Thoracic aorta (tissue), 2 donors: ENCODE results near the gene AKAP6. TPM values are rescaled to one million over a fixed set of nuclear protein-coding genes. Genes with fewer than 3 reads are reported as not detected.

Experiments used
- ATAC-seq: fragments of 150-250 bp; one replicate; pipeline ENCODE4 v1.8.0; 2017; ENCODE audit warnings: low read depth; ENCODE audit not compliant: insufficient number of reproducible peaks, low FRiP score
- DNase-seq: peaks from one replicate; pipeline ENCODE4 v3.0.0-alpha.2; 2020; ENCODE audit warnings: low spot score
- H3K27ac ChIP-seq, 2 donors: fragments of 200-600 bp; sonication (generic); 1 replicate in 1 of 2; 2 replicates in 1 of 2; pipeline ENCODE4 v1.5.1; 2016; ENCODE audit warnings: mild to moderate bottlenecking in 2 of 2, moderate library complexity in 2 of 2
- H3K27me3 ChIP-seq: fragments of 200-600 bp; sonication (generic); replicated peaks from 2 replicates; pipeline ENCODE4 v1.6.0; 2016; ENCODE audit warnings: mild to moderate bottlenecking; ENCODE audit not compliant: insufficient read depth
- H3K36me3 ChIP-seq: fragments of 200-600 bp; sonication (generic); one replicate; pipeline ENCODE4 v1.5.1; 2016
- H3K4me1 ChIP-seq, 2 donors: fragments of 200-600 bp; sonication (generic); 1 replicate in 1 of 2; 2 replicates in 1 of 2; pipeline versions ENCODE4 v1.5.1 to v1.6.0; 2016; ENCODE audit warnings: low read depth in 2 of 2, mild to moderate bottlenecking in 1 of 2; ENCODE audit not compliant: control insufficient read depth in 1 of 2
- H3K4me3 ChIP-seq: fragments of 200-600 bp; sonication (generic); 2 replicates; pipeline ENCODE4 v1.5.1; 2016; ENCODE audit warnings: mild to moderate bottlenecking
- H3K9me3 ChIP-seq: fragments of 200-600 bp; sonication (generic); 2 replicates; pipeline ENCODE4 v1.5.1; 2016
- total RNA-seq, 2 donors: library from RNA; depleted of rRNA; stranded (reverse); fragments of >200 nt; gene quantifications; one replicate each; pipeline versions ENCODE4 v1.1.0 to v1.2.3, GENCODE V29; 2016
- TF ChIP-seq, protein P1 (sequence below): fragments of 200-600 bp; sonication (generic); IDR thresholded peaks from one replicate; pipeline ENCODE4 v1.5.1; 2019; ENCODE audit warnings: antibody characterized with exemption

AKAP6 gene
- total RNA-seq, 2 donors from 2014 or later = 78.9 to 104 TPM

DNA sequence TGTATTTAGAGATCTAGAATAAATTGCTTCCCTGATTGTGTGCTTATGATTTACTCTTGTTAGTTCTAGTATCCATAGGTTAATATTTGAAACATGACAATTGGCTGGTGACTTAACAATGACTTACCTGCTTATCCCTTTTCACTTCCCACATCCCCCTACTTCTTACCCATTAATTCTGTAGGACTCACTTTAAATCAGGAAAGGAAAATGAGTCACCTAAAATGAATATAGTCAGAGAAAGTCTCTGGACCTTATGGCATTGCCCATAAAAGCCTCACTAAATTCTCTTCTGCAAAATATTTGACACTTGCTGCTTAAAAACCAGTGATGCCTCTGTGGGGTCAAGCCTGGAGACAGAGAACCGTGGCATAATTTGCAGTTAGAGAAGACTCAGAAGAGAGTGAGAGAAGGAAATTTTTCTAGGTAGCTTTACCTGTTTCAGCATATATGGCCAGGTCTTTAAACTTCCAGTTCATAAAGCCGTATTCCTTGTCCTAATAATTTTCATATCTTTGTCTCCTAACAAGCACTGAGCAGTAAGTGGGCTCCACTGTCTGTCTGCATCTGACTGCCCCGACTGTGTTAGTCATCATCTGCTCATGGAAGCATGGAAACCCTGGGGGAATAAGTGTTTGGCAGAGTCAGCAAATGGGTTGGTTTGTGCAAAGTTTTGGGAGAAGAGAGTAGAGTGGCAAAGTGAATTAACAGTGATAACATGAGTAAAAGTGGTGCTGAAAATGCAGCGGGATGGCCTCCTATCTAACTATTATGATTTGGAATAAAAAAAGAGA is 294.4 kb downstream of the AKAP6 start:
- Histone ChIP-seq H3K4me3 (no peak overlapping the region), H3K36me3 (no peaks in the 10 kb centered on the region), H3K9me3 (no peaks in the 10 kb centered on the region), H3K27ac (no peak overlapping the region), H3K27me3 (no peaks in the 10 kb centered on the region), H3K4me1 (peaks cover 4 to 37% of the 10 kb centered on the region in 2 donors)
- TF ChIP-seq, protein P1, sequence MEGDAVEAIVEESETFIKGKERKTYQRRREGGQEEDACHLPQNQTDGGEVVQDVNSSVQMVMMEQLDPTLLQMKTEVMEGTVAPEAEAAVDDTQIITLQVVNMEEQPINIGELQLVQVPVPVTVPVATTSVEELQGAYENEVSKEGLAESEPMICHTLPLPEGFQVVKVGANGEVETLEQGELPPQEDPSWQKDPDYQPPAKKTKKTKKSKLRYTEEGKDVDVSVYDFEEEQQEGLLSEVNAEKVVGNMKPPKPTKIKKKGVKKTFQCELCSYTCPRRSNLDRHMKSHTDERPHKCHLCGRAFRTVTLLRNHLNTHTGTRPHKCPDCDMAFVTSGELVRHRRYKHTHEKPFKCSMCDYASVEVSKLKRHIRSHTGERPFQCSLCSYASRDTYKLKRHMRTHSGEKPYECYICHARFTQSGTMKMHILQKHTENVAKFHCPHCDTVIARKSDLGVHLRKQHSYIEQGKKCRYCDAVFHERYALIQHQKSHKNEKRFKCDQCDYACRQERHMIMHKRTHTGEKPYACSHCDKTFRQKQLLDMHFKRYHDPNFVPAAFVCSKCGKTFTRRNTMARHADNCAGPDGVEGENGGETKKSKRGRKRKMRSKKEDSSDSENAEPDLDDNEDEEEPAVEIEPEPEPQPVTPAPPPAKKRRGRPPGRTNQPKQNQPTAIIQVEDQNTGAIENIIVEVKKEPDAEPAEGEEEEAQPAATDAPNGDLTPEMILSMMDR = no peak
- ATAC-seq (no peak), DNase-seq (no peak)

DNA sequence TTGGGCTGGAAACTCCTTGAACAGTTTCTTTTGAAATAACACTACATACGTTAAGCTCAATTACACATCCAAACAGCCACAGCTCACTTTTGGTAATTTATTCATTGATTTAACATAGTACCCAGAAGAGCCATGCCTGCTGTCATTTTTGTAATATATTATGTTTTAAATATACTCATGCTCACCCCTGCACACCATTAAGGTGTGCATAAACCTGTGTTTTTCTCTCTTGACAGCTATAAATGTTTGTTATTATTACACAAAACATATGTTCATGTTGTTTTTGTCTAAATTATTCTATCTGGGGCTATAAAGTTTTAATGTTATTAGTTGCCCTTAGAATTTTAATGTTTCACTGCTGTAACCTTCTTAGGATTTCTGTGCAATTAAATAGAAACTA is 296.1 kb downstream of the AKAP6 start:
- no peaks in the 10 kb centered on the region for H3K27me3 ChIP-seq
- TF ChIP-seq, protein P1 = no peak
- peaks cover 4 to 40% of the 10 kb centered on the region in 2 donors for H3K4me1 ChIP-seq
- no peak overlapping the region for H3K27ac ChIP-seq
- ATAC-seq = no peak
- no peak overlapping the region for H3K4me3 ChIP-seq
- H3K9me3 ChIP-seq = no peaks in the 10 kb centered on the region
- no peaks in the 10 kb centered on the region for H3K36me3 ChIP-seq
- no peak for DNase-seq

DNA sequence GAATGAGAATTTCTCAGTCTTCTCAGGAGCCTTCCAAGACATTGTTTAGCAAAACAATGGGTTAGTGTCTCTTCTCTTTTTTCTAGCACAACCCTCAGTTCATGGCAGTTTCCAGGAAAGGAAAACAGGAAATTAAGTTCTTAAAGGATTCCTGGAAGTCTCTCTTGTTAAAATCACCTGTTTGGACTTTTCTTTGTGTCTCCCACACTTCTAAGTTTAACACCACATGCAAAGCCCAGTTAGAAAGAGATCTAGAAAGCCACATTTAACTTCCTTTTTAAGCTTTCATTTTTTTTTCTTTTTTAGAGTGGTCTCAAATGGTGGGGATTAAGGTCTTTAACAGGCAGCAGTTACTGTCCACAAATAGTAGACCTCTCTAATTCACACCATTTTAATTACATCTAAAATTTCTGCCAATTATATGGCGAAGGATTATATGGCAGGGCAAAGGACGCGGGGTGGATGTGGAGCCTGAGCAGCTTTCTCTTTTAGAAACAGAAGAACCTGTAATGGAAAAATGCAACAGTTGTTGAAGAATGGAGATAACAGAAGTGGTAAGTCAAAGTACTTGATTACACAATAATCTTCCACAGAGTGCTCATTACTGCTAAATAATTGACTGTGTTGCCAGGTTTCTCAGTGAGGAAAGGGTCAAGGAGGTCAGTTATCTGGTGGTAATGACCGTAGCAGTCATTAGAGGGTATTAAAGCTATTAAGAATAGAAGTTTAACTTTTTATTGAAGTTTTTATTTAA is 298.6 kb downstream of the AKAP6 start:
- H3K4me1 ChIP-seq = peaks cover 0 to 23% of the 10 kb centered on the region in 2 donors
- TF ChIP-seq, protein P1 = no peak
- no peaks in the 10 kb centered on the region for H3K36me3 ChIP-seq
- no peak overlapping the region for H3K4me3 ChIP-seq
- no peak for DNase-seq
- H3K9me3 ChIP-seq = no peaks in the 10 kb centered on the region
- no peak overlapping the region for H3K27ac ChIP-seq
- H3K27me3 ChIP-seq = no peaks in the 10 kb centered on the region
- ATAC-seq = no peak

GRCh38 chr14:32629236-32629635 is 300.1 kb downstream of the AKAP6 start:
- DNase-seq (no peak), ATAC-seq (no peak)
- Histone ChIP-seq H3K4me3 (no peak overlapping the region), H3K27ac (no peak overlapping the region), H3K27me3 (no peaks in the 10 kb centered on the region), H3K36me3 (no peaks in the 10 kb centered on the region), H3K9me3 (no peaks in the 10 kb centered on the region), H3K4me1 (peaks cover 0 to 17% of the 10 kb centered on the region in 2 donors)
- TF ChIP-seq, protein P1 = no peak

DNA sequence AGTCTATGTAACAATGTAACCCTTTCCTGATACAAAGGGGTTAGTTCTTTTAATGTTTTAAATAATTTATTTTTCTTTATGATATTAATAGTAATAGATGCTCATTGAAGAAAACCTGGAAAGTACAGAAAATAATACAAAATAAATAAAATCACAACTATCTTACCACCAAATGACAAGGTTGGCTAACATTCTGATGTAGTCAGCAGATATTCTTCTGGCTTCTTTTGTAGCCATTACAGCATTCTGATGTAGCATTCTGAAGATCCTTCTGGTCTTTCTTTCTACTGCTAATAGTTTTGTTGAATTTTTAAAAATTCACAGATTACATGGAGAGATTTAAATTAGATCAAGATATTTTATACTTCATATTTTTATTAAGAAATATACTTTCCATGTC is 301.6 kb downstream of the AKAP6 start:
- ATAC-seq (no peak), DNase-seq (no peak)
- H3K27me3 ChIP-seq = no peaks in the 10 kb centered on the region
- H3K9me3 ChIP-seq = no peaks in the 10 kb centered on the region
- H3K4me1 ChIP-seq = peaks cover 4 to 26% of the 10 kb centered on the region in 2 donors
- H3K27ac ChIP-seq = no peak overlapping the region
- H3K36me3 ChIP-seq = no peaks in the 10 kb centered on the region
- TF ChIP-seq, protein P1 = no peak
- no peak overlapping the region for H3K4me3 ChIP-seq
